SK-N-SH treated with all-trans-retinoic acid at 6 μM for 48 hours (cell line): ENCODE measurements around the gene DUSP5.

Experiments
- ATAC-seq: fragments of 200-7000 bp; cut with Tn5 transposase; 3 replicates; pipeline ENCODE4 v1.9.1; 2020; ENCODE audit warnings: mild to moderate bottlenecking, moderate library complexity
- ARNTL ChIP-seq: fragments of 450-650 bp; formaldehyde crosslinking; IDR thresholded peaks from 2 replicates; pipeline ENCODE4 v1.5.0; 2020; ENCODE audit warnings: low read depth, mild to moderate bottlenecking, moderate library complexity, borderline replicate concordance
- BACH2 ChIP-seq: fragments of 250-450 bp; sonication (Bioruptor Pico); IDR thresholded peaks from 2 replicates; pipeline ENCODE4 v1.9.0; 2021; ENCODE audit warnings: mild to moderate bottlenecking, borderline replicate concordance
- CREB5 ChIP-seq: fragments of 250-450 bp; sonication (Bioruptor Pico); IDR thresholded peaks from 2 replicates; pipeline ENCODE4 v1.5.1; 2020; ENCODE audit warnings: low read depth, mild to moderate bottlenecking, moderate library complexity
- ESRRG ChIP-seq: fragments of 250-450 bp; sonication (Bioruptor Pico); IDR thresholded peaks from 2 replicates; pipeline ENCODE4 v1.6.1; 2021; ENCODE audit warnings: mild to moderate bottlenecking
- ISL1 ChIP-seq: fragments of 250-450 bp; sonication (Bioruptor Pico); IDR thresholded peaks from 2 replicates; pipeline ENCODE4 v2.1.2; 2022; ENCODE audit warnings: mild to moderate bottlenecking, moderate library complexity
- OSR1 ChIP-seq: fragments of 250-450 bp; sonication (Bioruptor Pico); IDR thresholded peaks from 2 replicates; pipeline ENCODE4 v1.8.0; 2022; ENCODE audit warnings: moderate library complexity, mild to moderate bottlenecking, inconsistent platforms
- PATZ1 ChIP-seq: fragments of 250-450 bp; sonication (Bioruptor Pico); IDR thresholded peaks from 2 replicates; pipeline ENCODE4 v1.8.0; 2020; ENCODE audit warnings: mild to moderate bottlenecking, moderate library complexity, borderline replicate concordance
- POU6F1 ChIP-seq: fragments of 250-450 bp; sonication (Bioruptor Pico); IDR thresholded peaks from 2 replicates; pipeline ENCODE4 v1.8.0; 2021; ENCODE audit warnings: low read depth, mild to moderate bottlenecking, moderate library complexity, borderline replicate concordance
- SNAI2 ChIP-seq: fragments of 250-450 bp; sonication (Bioruptor Pico); IDR thresholded peaks from 2 replicates; pipeline ENCODE4 v1.5.0; 2020; ENCODE audit warnings: mild to moderate bottlenecking, moderate library complexity
- TCF4 ChIP-seq: fragments of 250-450 bp; sonication (Bioruptor Pico); IDR thresholded peaks from 2 replicates; pipeline ENCODE4 v1.8.0; 2021; ENCODE audit warnings: mild to moderate bottlenecking, moderate library complexity, borderline replicate concordance
- TOX ChIP-seq: fragments of 250-450 bp; sonication (Bioruptor Pico); IDR thresholded peaks from 2 replicates; pipeline ENCODE4 v1.8.0; 2021; ENCODE audit warnings: mild to moderate bottlenecking, moderate library complexity, borderline replicate concordance
- TSHZ2 ChIP-seq: fragments of 250-450 bp; sonication (Bioruptor Pico); IDR thresholded peaks from 2 replicates; pipeline ENCODE4 v1.5.0; 2020; ENCODE audit warnings: mild to moderate bottlenecking, moderate library complexity
- ZC3H10 ChIP-seq: fragments of 250-450 bp; sonication (Bioruptor Pico); IDR thresholded peaks from 2 replicates; pipeline ENCODE4 v1.5.1; 2021; ENCODE audit warnings: mild to moderate bottlenecking, moderate library complexity
- ZFP3 ChIP-seq: fragments of 250-450 bp; sonication (Bioruptor Pico); IDR thresholded peaks from 2 replicates; pipeline ENCODE4 v1.5.0; 2020; ENCODE audit warnings: mild to moderate bottlenecking, moderate library complexity
- ZFP30 ChIP-seq: fragments of 450-650 bp; formaldehyde crosslinking; IDR thresholded peaks from 2 replicates; pipeline ENCODE4 v1.5.0; 2022; ENCODE audit warnings: mild to moderate bottlenecking, moderate library complexity
- ZNF565 ChIP-seq: fragments of 450-650 bp; formaldehyde crosslinking; conservative IDR thresholded peaks from 2 replicates; pipeline ENCODE4 v1.5.0; 2020; ENCODE audit warnings: low read depth, mild to moderate bottlenecking, moderate library complexity
- ZNF70 ChIP-seq: fragments of 450-650 bp; formaldehyde crosslinking; IDR thresholded peaks from 2 replicates; pipeline ENCODE4 v1.5.0; 2020; ENCODE audit warnings: mild to moderate bottlenecking, moderate library complexity
- ZNF8 ChIP-seq: fragments of 450-650 bp; formaldehyde crosslinking; IDR thresholded peaks from 2 replicates; pipeline ENCODE4 v1.5.0; 2020; ENCODE audit warnings: mild to moderate bottlenecking, moderate library complexity

DUSP5 gene

GRCh38 chr10:110549211-110549610 is 51.5 kb downstream of the DUSP5 start (continued):
- TF ChIP-seq ISL1 = no peak

GRCh38 chr10:110553905-110554304 is 56.2 kb downstream of the DUSP5 start:
- ATAC-seq = no peak
- TF ChIP-seq ZC3H10 = no peak

GRCh38 chr10:110556296-110556695 is 58.6 kb downstream of the DUSP5 start:
- no peak for ATAC-seq
- TF ChIP-seq PATZ1 (CRISPR knock-in tag) (no peak), ZFP30 (CRISPR knock-in tag) (no peak), SNAI2 (no peak), ZNF70 (CRISPR knock-in tag) (no peak), TCF4 (no peak), TOX (CRISPR knock-in tag) (no peak), ZNF8 (CRISPR knock-in tag) (no peak), TSHZ2 (no peak), POU6F1 (CRISPR knock-in tag) (no peak), OSR1 (CRISPR knock-in tag) (no peak), BACH2 (CRISPR knock-in tag) (no peak)

- TF ChIP-seq TOX (CRISPR knock-in tag) = no peak
- no peak for TF ChIP-seq POU6F1 (CRISPR knock-in tag)
- no peak for TF ChIP-seq PATZ1 (CRISPR knock-in tag)
- TF ChIP-seq ZNF8 (CRISPR knock-in tag) = no peak
- no peak for TF ChIP-seq BACH2 (CRISPR knock-in tag)
- TF ChIP-seq ISL1 = no peak
- TF ChIP-seq ZNF565 (CRISPR knock-in tag) = no peak
- no peak for TF ChIP-seq TCF4
- TF ChIP-seq ARNTL (CRISPR knock-in tag) = no peak
- ATAC-seq = peak; percentile 78
Measured at GRCh38 chr10:110556969-110557601, 59.4 kb downstream of the DUSP5 start.

- no peak for ATAC-seq
- TF ChIP-seq ZC3H10 = no peak
- no peak for TF ChIP-seq POU6F1 (CRISPR knock-in tag)
- no peak for TF ChIP-seq CREB5
- no peak for TF ChIP-seq BACH2 (CRISPR knock-in tag)
- no peak for TF ChIP-seq ARNTL (CRISPR knock-in tag)
- no peak for TF ChIP-seq ESRRG (CRISPR knock-in tag)
- TF ChIP-seq PATZ1 (CRISPR knock-in tag) = no peak
- no peak for TF ChIP-seq ZFP3 (CRISPR knock-in tag)
Measured at GRCh38 chr10:110558041-110558440, 60.3 kb downstream of the DUSP5 start.
